ENCODE measurements around the gene KDM4C.

Gene KDM4C

DNA sequence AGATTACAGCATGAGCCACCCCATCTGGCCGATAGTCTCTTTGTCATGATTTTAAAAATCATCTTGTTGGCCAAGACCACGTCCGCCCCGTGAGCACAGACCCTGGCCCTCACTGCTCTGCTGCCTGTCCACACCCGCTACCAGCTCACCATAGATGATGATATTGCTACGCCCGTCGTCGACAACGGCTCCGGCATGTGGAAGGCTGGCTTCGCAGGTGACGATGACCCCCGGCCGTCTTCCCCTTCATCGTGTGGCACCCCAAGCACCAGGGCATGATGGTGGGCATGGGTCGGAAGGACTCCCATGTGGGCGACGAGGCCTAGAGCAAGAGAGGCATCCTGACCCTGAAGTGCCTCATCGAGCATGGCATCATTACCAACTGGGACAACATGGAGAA lies 76.5 kb downstream of the KDM4C start:
- H3K27ac ChIP-seq = no peak overlapping the region
- TF ChIP-seq, protein P1, sequence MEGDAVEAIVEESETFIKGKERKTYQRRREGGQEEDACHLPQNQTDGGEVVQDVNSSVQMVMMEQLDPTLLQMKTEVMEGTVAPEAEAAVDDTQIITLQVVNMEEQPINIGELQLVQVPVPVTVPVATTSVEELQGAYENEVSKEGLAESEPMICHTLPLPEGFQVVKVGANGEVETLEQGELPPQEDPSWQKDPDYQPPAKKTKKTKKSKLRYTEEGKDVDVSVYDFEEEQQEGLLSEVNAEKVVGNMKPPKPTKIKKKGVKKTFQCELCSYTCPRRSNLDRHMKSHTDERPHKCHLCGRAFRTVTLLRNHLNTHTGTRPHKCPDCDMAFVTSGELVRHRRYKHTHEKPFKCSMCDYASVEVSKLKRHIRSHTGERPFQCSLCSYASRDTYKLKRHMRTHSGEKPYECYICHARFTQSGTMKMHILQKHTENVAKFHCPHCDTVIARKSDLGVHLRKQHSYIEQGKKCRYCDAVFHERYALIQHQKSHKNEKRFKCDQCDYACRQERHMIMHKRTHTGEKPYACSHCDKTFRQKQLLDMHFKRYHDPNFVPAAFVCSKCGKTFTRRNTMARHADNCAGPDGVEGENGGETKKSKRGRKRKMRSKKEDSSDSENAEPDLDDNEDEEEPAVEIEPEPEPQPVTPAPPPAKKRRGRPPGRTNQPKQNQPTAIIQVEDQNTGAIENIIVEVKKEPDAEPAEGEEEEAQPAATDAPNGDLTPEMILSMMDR (IDR thresholded peaks at IDR 0.05) = no peak
- no peaks in the 10 kb centered on the region for H3K27me3 ChIP-seq
- no peak overlapping the region for H3K4me3 ChIP-seq
- no peak for DNase-seq
- peaks cover 0 to 6% (median 0%) of the 10 kb centered on the region in 4 donors for H3K4me1 ChIP-seq
- intact Hi-C loops (cut with DNase I; ENCODE audit: low total_unique reads) = no loop called here
- peaks cover 11 to 27% (median 25%) of the 10 kb centered on the region in 3 donors for H3K36me3 ChIP-seq
- H3K9me3 ChIP-seq = no peaks in the 10 kb centered on the region

DNA sequence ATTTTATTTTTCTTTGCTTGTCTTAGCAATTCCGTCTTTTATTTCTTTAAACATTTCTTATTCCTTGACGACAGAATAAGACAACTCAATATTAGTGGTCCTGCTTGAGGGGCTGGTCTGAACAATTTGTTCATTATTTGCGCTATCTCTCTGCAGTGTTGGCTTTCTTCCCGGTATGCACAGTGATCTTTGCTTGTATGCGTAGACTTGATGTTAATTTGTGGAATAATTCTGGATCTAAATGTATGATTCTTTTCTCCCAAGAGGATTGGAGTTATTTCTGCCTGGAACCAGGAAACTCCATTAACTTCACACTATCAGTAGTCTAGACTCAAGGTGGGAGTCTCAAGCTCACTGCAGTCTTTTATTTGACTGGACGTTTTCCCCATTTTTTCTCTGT lies 80.4 kb downstream of the KDM4C start:
- Histone ChIP-seq H3K27me3 (no peaks in the 10 kb centered on the region), H3K27ac (no peak overlapping the region), H3K4me1 (peaks cover 0 to 6% (median 0%) of the 10 kb centered on the region in 4 donors), H3K36me3 (peaks cover 11 to 14% (median 12%) of the 10 kb centered on the region in 3 donors), H3K4me3 (no peak overlapping the region), H3K9me3 (no peaks in the 10 kb centered on the region)
- TF ChIP-seq, protein P1 (IDR thresholded peaks at IDR 0.05) = no peak
- intact Hi-C loops (cut with DNase I; ENCODE audit: low total_unique reads) = no loop called here
- no peak for DNase-seq

DNA sequence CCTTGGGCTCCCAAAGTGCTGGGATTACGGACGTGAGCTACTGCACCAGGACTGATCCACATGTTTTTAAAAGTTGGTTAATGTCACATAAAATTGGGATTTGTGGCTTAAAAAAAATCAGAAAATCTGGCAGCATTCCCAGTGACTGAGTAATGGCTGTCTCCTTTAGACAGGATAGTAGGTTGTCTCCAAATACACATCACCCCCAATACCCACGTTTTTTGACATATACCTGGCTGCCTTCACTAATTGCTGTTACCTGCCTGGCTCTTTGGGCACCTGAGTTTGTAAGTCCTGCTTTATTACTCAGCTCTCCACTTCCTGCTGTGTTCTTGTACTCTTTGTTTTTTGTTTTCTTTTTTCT lies 84.8 kb downstream of the KDM4C start:
- intact Hi-C loops (cut with DNase I; ENCODE audit: low total_unique reads) = no loop called here
- DNase-seq = no peak
- H3K4me1 ChIP-seq = peaks cover 0 to 6% (median 0%) of the 10 kb centered on the region in 4 donors

DNA sequence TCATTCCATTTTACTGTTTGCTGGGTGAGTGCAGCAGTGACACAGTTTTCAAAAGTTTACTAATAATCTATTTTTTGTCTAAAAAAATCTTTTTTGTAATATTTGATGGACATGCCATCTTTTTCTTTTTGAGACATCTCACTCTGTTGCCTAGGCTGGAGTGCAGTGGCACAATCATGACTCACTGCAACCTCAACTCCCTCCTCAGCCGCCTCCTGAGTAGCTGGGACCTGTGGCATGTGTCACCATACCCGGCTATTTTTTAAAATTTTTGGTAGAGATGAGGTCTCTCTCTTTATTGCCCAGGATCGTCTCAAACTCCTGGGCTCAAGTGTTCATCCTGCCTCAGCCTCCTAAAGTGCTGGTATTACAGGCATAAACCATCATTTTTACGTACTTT lies 86.0 kb downstream of the KDM4C start:
- TF ChIP-seq, protein P1 (IDR thresholded peaks at IDR 0.05) = no peak
- no peaks in the 10 kb centered on the region for H3K36me3 ChIP-seq
- no peaks in the 10 kb centered on the region for H3K9me3 ChIP-seq
- DNase-seq = no peak
- H3K27ac ChIP-seq = no peak overlapping the region
- intact Hi-C loops (cut with DNase I; ENCODE audit: low total_unique reads) = loop anchor here (2.0 kb wide), 1 partner anchor 41 kb away; no protein-coding TSS in a partner anchor
- H3K27me3 ChIP-seq = no peaks in the 10 kb centered on the region
- no peak overlapping the region for H3K4me3 ChIP-seq
- H3K4me1 ChIP-seq = no peaks in the 10 kb centered on the region

More for the DNA sequence above, 84.8 kb downstream of the KDM4C start:
- no peaks in the 10 kb centered on the region for H3K9me3 ChIP-seq
- H3K27me3 ChIP-seq = no peaks in the 10 kb centered on the region
- no peak overlapping the region for H3K27ac ChIP-seq
- H3K4me3 ChIP-seq = no peak overlapping the region
- TF ChIP-seq, protein P1 (IDR thresholded peaks at IDR 0.05) = no peak
- H3K36me3 ChIP-seq = no peaks in the 10 kb centered on the region

- Histone ChIP-seq H3K4me1 (no peaks in the 10 kb centered on the region), H3K36me3 (no peaks in the 10 kb centered on the region), H3K27me3 (no peaks in the 10 kb centered on the region), H3K27ac (no peak overlapping the region), H3K4me3 (no peak overlapping the region), H3K9me3 (no peaks in the 10 kb centered on the region)
- intact Hi-C loops (cut with DNase I; ENCODE audit: low total_unique reads) = loop anchor here (2.0 kb wide), 1 partner anchor 41 kb away; no protein-coding TSS in a partner anchor
- DNase-seq = no peak
- TF ChIP-seq, protein P1 (IDR thresholded peaks at IDR 0.05) = no peak
These were observed 86.5 kb downstream of the KDM4C start for GRCh38 chr9:6844267-6844666.
